IgD-negative memory B cell (primary cell): ENCODE results near the gene MAML3. TPM values are rescaled to one million over a fixed set of nuclear protein-coding genes. Genes with fewer than 3 reads are reported as not detected.

Experiments
- H3K27ac Mint-ChIP-seq, 3 donors: one replicate each; pipeline ENCODE4 v1.8.0; 2020 to 2022; ENCODE audit warnings: mild to moderate bottlenecking in 3 of 3, mixed read lengths in 3 of 3, moderate library complexity in 1 of 3
- H3K27me3 Mint-ChIP-seq: one replicate; pipeline ENCODE4 v1.8.0; 2021; ENCODE audit warnings: mixed read lengths
- H3K36me3 Mint-ChIP-seq: one replicate; pipeline ENCODE4 v1.8.0; 2020; ENCODE audit warnings: mild to moderate bottlenecking, mixed read lengths
- H3K4me1 Mint-ChIP-seq, 3 donors: one replicate each; pipeline ENCODE4 v1.8.0; 2020 to 2022; ENCODE audit warnings: mixed read lengths in 3 of 3, mild to moderate bottlenecking in 1 of 3
- H3K4me3 Mint-ChIP-seq, 4 donors: one replicate each; pipeline ENCODE4 v1.8.0; 2020 to 2022; ENCODE audit warnings: mild to moderate bottlenecking in 4 of 4, mixed read lengths in 4 of 4, moderate library complexity in 3 of 4
- H3K9me3 Mint-ChIP-seq, 3 donors: one replicate each; pipeline ENCODE4 v1.8.0; 2020 to 2021; ENCODE audit warnings: mixed read lengths in 3 of 3, mild to moderate bottlenecking in 1 of 3
- polyA plus RNA-seq: library from polyadenylated mRNA; unstranded; fragments of 300-500 nt; fragmentation: Illumina TruSeq; gene quantifications from one replicate; pipeline ENCODE4 v1.2.3, GENCODE V29; 2021

MAML3 gene
- polyA plus RNA-seq, 1 donor from 2014 or later, result 0.03 TPM

DNA sequence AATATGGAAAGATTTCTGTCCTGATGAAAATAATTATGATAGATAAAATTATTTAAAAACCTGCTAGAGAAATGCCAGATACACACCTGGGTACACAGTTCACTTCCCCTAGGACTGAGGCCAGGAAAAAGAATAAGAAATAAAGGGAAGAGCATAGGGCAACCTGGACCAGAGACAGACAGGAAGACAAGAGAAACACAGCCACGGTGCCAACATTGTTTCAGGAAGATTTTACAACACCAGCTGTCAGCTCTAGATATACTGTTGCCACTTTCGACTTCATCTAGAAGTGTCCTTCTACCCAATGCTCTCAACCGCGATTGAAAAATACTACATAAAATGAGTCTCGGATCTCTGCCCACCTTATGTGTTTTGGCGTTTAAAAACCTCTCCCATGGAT lies 128.5 kb downstream of the MAML3 start:
- H3K4me3 Mint-ChIP-seq, result no peak overlapping the region
- H3K27me3 Mint-ChIP-seq, result peaks cover 15% of the 10 kb centered on the region
- H3K36me3 Mint-ChIP-seq, result no peaks in the 10 kb centered on the region
- H3K27ac Mint-ChIP-seq, result no peak overlapping the region
- no peaks in the 10 kb centered on the region for H3K9me3 Mint-ChIP-seq
- H3K4me1 Mint-ChIP-seq, result peaks cover 0 to 1% (median 0%) of the 10 kb centered on the region in 3 donors

DNA sequence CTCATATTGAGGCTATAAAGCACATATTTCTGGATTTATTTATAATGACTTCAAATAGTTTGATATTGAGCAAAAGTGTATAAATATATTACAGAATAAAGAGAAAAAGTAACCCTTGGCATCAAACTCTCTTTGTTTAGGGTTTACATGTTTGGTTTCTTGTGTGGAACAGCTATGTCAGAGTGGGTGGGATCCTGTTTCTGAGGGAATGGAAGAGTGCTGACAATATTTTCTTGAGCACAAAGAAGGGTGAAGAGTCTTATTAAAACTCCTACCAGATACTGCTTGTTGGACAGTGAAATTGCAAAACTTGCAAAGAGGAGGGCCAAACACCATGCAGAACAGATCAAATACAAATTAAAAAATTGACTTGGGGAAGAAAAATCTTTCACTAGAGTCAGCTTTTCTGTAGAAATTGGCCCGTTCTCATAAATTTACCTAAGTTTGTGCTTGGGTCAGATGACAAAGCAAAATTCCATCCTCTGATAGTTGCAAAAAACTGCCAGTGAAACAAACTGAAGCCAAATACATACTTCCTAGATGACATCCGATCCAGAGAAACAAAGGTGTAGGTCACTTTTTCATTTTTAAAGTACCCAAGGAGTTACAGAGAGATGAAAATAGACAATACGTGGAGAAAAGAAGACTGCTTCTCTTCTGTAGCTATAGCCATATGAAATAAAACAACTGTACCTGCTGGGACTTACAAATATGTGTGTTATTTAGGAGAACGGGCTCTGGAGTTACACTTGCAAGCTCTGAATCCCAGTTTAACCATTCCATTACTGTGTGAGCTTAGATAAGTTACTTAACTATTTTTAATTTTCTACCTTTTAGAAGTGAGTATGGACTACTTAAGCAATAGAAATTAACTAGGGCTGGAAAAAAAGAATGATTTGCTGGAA lies 133.3 kb downstream of the MAML3 start:
- H3K9me3 Mint-ChIP-seq, result no peaks in the 10 kb centered on the region
- H3K4me3 Mint-ChIP-seq, result no peak overlapping the region
- no peaks in the 10 kb centered on the region for H3K36me3 Mint-ChIP-seq
- peaks cover 3% of the 10 kb centered on the region for H3K27me3 Mint-ChIP-seq
- no peak overlapping the region for H3K27ac Mint-ChIP-seq
- peaks cover 1 to 4% (median 4%) of the 10 kb centered on the region in 3 donors for H3K4me1 Mint-ChIP-seq

DNA sequence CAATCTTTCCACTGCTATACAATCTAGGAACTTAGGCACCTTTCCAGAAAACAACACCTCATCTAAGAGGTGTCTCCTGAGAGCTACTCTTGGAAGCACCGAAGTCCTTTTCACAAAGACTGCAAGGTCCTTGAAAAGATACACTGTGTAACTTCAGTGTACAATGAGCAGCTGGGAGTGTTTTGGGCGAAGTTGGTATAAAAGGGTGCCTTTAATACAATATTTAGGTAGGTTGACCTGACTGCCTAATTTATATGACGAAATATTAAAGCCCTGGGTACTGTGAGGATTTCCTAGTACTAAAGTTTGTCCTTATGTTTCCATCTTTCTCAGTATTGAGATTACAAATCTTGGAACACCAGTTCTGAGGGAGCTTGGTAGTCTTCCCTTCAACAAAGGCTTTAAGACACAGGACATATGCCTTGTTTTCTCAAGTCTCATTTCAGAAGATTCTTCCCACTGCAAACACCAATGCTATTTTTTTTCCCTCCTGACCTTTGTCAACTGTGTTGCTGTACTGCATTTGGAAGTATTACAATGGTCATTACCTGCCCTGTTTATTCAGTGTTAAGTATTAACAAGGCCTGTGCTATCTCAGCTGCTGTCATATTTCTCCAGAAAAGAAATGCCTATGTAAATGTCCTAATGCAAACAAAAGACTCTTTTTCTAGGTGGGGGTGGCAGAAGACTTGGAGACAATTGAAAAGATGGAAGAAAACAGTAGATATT lies 134.2 kb downstream of the MAML3 start:
- Mint-ChIP-seq H3K4me1 (peaks cover 1 to 4% (median 4%) of the 10 kb centered on the region in 3 donors), H3K27me3 (peaks cover 3% of the 10 kb centered on the region), H3K9me3 (no peaks in the 10 kb centered on the region), H3K27ac (no peak overlapping the region), H3K4me3 (no peak overlapping the region), H3K36me3 (no peaks in the 10 kb centered on the region)

DNA sequence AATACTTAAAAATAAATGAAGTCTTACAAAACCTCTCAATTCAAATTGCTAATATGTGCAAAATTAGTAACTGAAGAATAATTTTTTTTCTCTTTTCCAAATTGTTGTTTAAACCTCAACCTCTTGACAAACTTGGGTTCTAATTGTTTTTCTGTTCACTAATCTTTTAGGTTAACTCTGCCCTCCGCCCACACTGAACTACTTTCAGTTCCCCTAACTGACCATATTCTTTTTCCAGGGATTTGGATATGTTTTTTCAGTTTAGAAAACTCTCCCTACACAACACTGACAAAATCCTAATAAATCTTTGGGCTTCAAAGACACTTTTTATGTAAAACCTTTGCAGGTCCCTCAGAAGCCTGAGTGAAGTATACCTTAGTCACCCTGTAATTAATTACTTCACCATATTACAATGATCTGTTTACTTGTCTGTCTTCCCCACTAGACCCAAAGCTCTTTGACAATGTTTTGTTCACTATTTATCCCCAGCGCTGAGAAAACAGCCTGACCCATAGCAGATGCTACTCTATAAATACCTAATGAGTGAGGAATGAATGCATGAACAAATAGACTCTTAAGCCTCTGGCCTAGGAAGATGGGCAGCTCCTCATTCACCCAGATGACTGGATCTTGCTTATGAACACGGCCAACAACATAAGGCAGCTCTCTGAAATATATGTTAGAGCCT lies 134.9 kb downstream of the MAML3 start:
- H3K4me3 Mint-ChIP-seq, result no peak overlapping the region
- no peaks in the 10 kb centered on the region for H3K9me3 Mint-ChIP-seq
- H3K27ac Mint-ChIP-seq, result no peak overlapping the region
- peaks cover 1 to 4% (median 4%) of the 10 kb centered on the region in 3 donors for H3K4me1 Mint-ChIP-seq
- peaks cover 5% of the 10 kb centered on the region for H3K27me3 Mint-ChIP-seq
- no peaks in the 10 kb centered on the region for H3K36me3 Mint-ChIP-seq

DNA sequence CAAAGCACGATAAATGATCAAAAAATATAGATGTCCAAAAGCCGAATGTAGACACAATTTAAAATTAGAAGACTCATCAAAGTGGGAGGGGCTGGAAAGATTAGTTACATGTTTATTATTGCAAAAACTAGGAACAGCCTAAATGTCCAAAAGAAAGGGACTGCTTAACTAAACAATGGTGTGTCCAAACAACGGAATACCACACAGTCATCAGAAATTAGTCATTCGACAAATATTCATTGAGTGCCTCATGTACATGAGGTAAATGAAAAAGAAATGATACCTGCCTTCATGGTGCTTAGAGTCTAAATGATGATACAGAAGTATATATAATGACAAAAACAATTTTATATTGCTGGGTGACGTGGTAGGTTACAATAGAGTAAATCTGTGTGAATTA lies 139.7 kb downstream of the MAML3 start:
- H3K27ac Mint-ChIP-seq, result no peak overlapping the region
- H3K27me3 Mint-ChIP-seq, result peaks cover 13% of the 10 kb centered on the region
- peaks cover 3 to 4% (median 4%) of the 10 kb centered on the region in 3 donors for H3K4me1 Mint-ChIP-seq
- H3K4me3 Mint-ChIP-seq, result no peak overlapping the region
- H3K36me3 Mint-ChIP-seq, result no peaks in the 10 kb centered on the region
- no peaks in the 10 kb centered on the region for H3K9me3 Mint-ChIP-seq

DNA sequence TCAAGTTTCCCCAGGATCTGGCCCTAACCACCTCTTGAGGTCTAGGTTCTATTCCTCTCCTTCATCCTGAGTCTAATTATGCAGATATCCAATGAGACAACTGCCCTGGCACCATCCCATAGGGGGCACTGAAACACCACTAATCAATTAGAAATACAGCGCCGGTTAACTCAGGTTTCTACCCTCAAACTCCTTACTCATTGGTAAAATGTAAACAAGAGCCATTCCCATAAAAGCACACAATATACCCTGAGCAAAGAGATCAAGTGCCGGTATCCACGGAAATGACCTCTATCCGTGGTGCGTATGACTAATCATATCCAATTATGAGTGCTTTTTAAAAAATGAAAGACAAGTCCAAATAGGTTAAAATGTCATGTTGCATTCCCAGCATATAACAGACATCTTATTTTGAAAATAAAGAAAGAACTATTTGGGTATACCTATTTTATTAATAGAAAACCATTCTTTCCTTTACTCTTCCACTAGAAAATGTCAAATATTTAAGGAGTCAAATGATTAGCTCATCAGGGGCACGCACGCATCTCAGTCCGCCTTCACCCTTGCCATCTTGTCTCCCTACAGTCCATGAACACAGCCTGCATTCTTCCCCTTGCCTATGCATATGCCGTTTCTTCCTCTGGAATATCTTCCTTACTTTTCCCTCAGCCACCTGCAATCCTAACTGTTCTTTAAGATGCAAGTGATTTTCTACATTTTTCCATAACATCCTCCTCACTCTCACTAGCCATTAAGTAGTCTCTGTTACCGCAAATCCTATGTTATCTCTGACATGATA lies 141.1 kb downstream of the MAML3 start:
- H3K27ac Mint-ChIP-seq, result no peak overlapping the region
- peaks cover 13% of the 10 kb centered on the region for H3K27me3 Mint-ChIP-seq
- H3K4me1 Mint-ChIP-seq, result peaks cover 0 to 3% (median 0%) of the 10 kb centered on the region in 3 donors
- no peaks in the 10 kb centered on the region for H3K36me3 Mint-ChIP-seq
- no peak overlapping the region for H3K4me3 Mint-ChIP-seq
- no peaks in the 10 kb centered on the region for H3K9me3 Mint-ChIP-seq

DNA sequence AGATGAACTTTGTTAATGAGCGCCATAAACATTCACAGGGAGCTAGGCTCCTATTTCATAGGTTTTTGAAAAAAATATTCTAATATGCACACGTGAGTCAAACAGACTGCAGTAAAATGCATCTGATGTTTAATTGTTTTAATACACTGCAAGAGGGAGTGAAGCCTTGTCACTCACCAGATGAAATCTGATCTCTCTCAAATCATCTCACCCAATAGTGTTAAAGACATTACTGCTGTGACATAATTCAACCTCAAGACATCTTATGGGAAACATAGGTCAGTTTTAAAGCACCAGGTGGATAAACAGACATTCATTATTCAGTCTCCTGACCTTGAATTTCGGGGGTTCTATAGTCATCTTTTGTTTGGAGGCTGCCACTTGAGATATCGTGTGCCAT lies 148.3 kb downstream of the MAML3 start:
- Mint-ChIP-seq H3K9me3 (no peaks in the 10 kb centered on the region), H3K27me3 (peaks cover 9% of the 10 kb centered on the region), H3K36me3 (no peaks in the 10 kb centered on the region), H3K27ac (no peak overlapping the region), H3K4me1 (no peaks in the 10 kb centered on the region), H3K4me3 (no peak overlapping the region)

DNA sequence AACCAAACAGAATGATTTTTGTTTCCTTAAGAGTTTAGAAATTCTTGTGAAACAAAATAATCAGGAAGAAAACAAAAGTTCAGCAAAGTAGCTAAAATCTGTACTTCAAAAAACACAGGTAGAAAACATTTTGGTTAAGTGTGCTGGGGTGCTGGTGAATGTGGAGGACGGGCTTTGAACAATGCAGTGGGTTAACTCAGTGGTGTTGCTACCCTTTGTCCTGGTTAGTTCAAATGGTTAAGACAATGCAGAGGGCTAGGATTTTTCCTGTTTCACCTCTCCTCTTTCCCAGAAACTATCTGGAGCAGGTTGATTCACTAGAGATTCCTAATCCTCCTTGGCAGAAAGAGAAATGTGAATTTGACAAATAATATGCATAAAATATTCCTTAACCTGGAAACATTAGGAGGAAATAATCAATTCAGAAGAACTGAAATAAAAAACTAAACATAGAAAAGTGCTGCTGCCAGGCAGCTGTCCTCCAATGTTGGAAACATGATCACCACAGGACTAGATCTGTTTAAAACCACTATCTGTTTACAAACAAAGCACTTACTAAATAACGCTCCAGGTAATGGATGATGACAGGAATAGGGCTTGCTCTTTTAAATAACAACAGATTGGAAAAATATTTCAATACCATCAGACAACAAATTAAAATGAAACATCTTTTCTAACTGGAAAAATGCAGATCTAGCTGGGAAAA lies 148.9 kb downstream of the MAML3 start:
- H3K27me3 Mint-ChIP-seq, result peaks cover 9% of the 10 kb centered on the region
- H3K9me3 Mint-ChIP-seq, result no peaks in the 10 kb centered on the region
- no peaks in the 10 kb centered on the region for H3K4me1 Mint-ChIP-seq
- no peaks in the 10 kb centered on the region for H3K36me3 Mint-ChIP-seq
- H3K27ac Mint-ChIP-seq, result no peak overlapping the region
- no peak overlapping the region for H3K4me3 Mint-ChIP-seq

DNA sequence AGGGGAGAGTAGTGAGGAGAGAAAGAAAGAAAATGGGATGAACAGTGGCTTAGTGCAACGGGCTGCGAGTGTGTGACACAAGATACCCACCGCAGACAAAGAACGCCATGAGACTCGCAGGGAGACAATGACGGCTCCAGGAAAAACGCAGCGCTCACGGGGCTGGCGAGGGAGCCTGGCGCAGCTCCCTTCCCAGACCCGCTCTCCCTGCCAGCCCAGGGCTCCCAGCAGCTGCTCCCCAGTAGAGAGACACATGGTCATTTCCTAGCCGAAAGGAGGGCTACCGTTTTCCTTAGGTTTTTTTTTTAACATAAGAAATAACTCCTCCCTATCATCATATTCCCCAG lies 149.5 kb downstream of the MAML3 start:
- no peak overlapping the region for H3K27ac Mint-ChIP-seq
- H3K9me3 Mint-ChIP-seq, result no peaks in the 10 kb centered on the region
- H3K27me3 Mint-ChIP-seq, result peaks cover 9% of the 10 kb centered on the region
- no peaks in the 10 kb centered on the region for H3K4me1 Mint-ChIP-seq
- H3K4me3 Mint-ChIP-seq, result no peak overlapping the region
- no peaks in the 10 kb centered on the region for H3K36me3 Mint-ChIP-seq

DNA sequence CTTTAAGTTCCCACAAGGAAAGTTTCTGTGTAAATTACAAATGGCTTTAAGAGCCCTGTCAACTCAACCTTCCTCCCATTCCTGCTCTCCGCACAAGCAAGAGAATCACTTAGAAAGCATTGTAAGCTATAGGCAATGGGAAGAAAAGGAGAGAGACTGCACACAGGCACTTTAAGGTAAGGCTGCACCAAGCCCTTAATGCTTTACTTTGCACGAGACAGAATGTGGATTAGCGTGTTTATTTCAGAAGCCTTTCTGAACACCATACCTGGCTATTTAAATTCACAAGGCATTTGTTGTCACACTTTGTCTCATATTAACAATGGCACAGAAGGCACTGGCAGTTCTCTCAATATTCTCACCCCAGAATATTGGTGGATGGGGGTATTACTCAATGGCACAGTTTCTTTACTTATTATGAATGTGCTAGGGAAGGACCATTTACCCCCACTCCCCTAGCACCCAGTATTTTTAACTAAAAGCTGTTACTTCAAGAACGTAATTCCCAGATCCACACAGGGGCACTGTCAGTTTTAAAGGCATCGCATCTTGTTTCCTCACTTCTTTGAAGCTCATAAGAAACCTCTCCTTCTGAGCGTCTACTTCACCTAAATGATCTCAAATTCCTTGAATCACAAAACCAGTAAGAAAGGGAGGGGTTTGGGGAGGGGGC lies 150.0 kb downstream of the MAML3 start:
- H3K9me3 Mint-ChIP-seq, result no peaks in the 10 kb centered on the region
- no peaks in the 10 kb centered on the region for H3K4me1 Mint-ChIP-seq
- peaks cover 9% of the 10 kb centered on the region for H3K27me3 Mint-ChIP-seq
- peaks cover under 1% of the 10 kb centered on the region for H3K36me3 Mint-ChIP-seq
- no peak overlapping the region for H3K27ac Mint-ChIP-seq
- H3K4me3 Mint-ChIP-seq, result no peak overlapping the region

DNA sequence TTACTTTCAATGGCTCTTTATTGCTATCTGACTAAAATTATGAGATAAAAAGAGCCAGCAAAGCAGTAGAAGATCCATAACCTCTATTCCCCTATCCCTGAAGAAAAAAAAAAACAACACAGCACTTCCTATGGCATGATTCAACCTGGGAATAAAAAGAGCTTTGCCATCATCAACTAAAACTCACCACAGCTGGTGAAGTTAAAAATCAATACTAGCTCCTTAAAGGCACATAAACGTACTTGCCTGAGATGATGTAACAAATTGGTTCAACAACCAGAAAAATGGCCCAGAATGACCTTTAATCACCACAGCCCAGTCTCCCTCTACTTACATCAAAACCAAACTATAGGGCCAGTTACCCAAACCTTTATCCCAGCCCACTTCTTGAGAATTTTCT lies 153.8 kb downstream of the MAML3 start:
- Mint-ChIP-seq H3K4me3 (no peak overlapping the region), H3K36me3 (peaks cover 6% of the 10 kb centered on the region), H3K9me3 (no peaks in the 10 kb centered on the region), H3K4me1 (no peaks in the 10 kb centered on the region), H3K27ac (no peak overlapping the region), H3K27me3 (peaks cover 6% of the 10 kb centered on the region)

DNA sequence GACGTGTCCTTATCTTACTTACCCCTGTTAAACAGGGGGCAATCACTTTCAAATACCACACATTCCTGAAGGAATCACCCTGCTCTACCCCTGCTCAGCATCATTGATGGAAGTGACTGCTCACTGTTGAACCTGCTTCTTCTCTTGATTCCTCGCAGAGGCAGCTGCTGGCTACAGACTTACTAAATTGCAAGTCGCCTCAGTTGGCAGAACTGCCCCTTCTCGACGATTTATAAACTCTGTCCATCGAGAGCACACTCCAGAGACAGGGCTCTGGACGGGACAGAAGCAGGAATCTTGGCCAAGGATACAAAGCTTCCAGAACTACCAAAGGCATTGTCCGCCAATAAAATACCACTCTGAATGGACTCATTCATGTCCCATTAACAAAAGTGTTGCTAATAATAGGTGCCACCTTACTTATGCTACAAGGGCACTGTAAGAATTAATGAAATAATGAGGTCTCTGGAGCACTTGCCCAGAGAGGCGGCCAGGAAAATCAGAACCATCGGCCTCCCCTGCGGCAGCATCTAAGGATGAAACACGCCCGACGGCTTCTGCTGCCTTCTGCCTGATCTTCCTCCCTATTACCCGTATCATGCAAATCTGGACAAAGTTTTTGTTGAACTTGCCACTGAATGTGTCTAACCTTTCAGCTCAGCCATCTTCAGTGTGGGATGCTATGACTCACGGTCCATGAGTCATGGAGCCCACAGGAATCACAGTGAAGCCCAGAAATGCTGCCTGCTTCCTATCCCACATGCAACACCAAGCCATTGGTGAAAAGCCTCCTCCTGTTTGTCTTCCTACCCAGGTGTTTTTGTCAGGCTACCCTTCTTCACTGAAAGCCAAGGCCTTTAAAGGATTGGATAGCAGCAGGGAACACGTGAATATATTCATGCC lies 164.9 kb downstream of the MAML3 start:
- Mint-ChIP-seq H3K27me3 (no peaks in the 10 kb centered on the region), H3K27ac (no peak overlapping the region), H3K4me1 (no peaks in the 10 kb centered on the region), H3K9me3 (peaks cover 0 to 2% (median 0%) of the 10 kb centered on the region in 3 donors), H3K36me3 (peaks cover 2% of the 10 kb centered on the region), H3K4me3 (no peak overlapping the region)

DNA sequence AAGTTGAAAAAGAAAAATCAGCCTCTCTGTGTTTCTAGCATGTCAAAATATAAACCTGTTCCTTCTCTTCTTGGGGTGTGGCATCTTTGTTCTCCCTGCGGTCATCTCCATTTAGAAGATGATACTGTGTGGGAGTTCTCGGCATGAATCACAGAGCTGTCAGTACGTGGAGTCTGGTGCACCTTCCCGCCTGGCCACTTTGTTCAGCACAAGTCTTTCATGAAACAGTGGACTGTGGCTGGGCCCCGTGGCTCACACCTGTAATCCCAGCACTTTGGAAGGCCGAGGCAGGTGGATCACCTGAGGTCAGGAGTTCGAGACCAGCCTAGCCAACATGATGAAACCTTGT lies 166.5 kb downstream of the MAML3 start:
- H3K4me3 Mint-ChIP-seq, result no peak overlapping the region
- no peaks in the 10 kb centered on the region for H3K4me1 Mint-ChIP-seq
- no peaks in the 10 kb centered on the region for H3K27me3 Mint-ChIP-seq
- no peak overlapping the region for H3K27ac Mint-ChIP-seq
- peaks cover 3% of the 10 kb centered on the region for H3K36me3 Mint-ChIP-seq
- peaks cover 0 to 2% (median 0%) of the 10 kb centered on the region in 3 donors for H3K9me3 Mint-ChIP-seq
